Suprapubic skin (tissue), 3 donors: ENCODE data around the gene FLYWCH1.
"Not testable (repeated sequence)": the region's sequence is repeated elsewhere in the genome, so short reads cannot be mapped to it uniquely, and the experiment has no call there.

Source experiments
- POLR2A ChIP-seq, 2 donors: fragments of 450-650 bp; IDR thresholded peaks; one replicate each; pipeline ENCODE4 v1.6.1; 2017; ENCODE audit warnings: antibody characterized with exemption in 2 of 2, mild to moderate bottlenecking in 2 of 2, moderate library complexity in 2 of 2
- TF ChIP-seq, protein P1 (sequence below), 2 donors: fragments of 200-600 bp in 1 of 2; fragments of 450-650 bp in 1 of 2; sonication (generic) in 1 of 2; IDR thresholded peaks; one replicate each; pipeline ENCODE4 v1.5.1; 2016 to 2019; ENCODE audit warnings: antibody characterized with exemption in 2 of 2, mild to moderate bottlenecking in 1 of 2, moderate library complexity in 1 of 2

GRCh38 chr16:2943716-2944115 is 32.0 kb downstream of the FLYWCH1 start:
- TF ChIP-seq, protein P1, sequence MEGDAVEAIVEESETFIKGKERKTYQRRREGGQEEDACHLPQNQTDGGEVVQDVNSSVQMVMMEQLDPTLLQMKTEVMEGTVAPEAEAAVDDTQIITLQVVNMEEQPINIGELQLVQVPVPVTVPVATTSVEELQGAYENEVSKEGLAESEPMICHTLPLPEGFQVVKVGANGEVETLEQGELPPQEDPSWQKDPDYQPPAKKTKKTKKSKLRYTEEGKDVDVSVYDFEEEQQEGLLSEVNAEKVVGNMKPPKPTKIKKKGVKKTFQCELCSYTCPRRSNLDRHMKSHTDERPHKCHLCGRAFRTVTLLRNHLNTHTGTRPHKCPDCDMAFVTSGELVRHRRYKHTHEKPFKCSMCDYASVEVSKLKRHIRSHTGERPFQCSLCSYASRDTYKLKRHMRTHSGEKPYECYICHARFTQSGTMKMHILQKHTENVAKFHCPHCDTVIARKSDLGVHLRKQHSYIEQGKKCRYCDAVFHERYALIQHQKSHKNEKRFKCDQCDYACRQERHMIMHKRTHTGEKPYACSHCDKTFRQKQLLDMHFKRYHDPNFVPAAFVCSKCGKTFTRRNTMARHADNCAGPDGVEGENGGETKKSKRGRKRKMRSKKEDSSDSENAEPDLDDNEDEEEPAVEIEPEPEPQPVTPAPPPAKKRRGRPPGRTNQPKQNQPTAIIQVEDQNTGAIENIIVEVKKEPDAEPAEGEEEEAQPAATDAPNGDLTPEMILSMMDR (IDR thresholded peaks at IDR 0.05), result not testable (repeated sequence)
- not testable (repeated sequence) for TF ChIP-seq POLR2A (IDR thresholded peaks at IDR 0.05)
